ENCODE measurements around the gene HAP1. TPM values are rescaled to one million over a fixed set of nuclear protein-coding genes. Genes with fewer than 3 reads are reported as not detected.

The HAP1 gene
- total and polyA plus RNA-seq, 7 experiments from 2014 or later, result 0.08 TPM; not detected in 6

GRCh38 chr17:41733348-41734138 is 900 bp downstream of the HAP1 start:
- Mint-ChIP-seq H3K4me1 (peaks cover 5 to 12% (median 8%) of the 10 kb centered on the region in 7 donors), H3K27me3 (peaks cover 52 to 72% (median 57%) of the 10 kb centered on the region in 5 donors), H3K27ac (peak overlapping the region in 2 of 9 donors; percentile 40 to 55), H3K36me3 (peaks cover 0 to 4% (median 0%) of the 10 kb centered on the region in 5 donors), H3K9me3 (no peaks in the 10 kb centered on the region), H3K4me3 (peak overlapping the region in 8 of 10 donors; percentile 11 to 73 (median 57))
- no peak for DNase-seq
- ATAC-seq, result no peak
- Histone ChIP-seq H3K4me3 (ENCODE audit: low read length) (no peak overlapping the region), H3K9me3 (ENCODE audit: control insufficient read depth in 2 of 3, low read length in 3 of 3) (no peaks in the 10 kb centered on the region), H3K36me3 (ENCODE audit: control insufficient read depth in 2 of 3, insufficient read depth in 3 of 3, low read length in 3 of 3) (no peaks in the 10 kb centered on the region), H3K27me3 (ENCODE audit: control insufficient read depth in 2 of 2, insufficient read depth in 2 of 2, low read length in 2 of 2) (peaks cover 3 to 10% of the 10 kb centered on the region in 2 donors), H3K27ac (ENCODE audit: low read depth, low read length) (no peak overlapping the region), H3K4me1 (ENCODE audit: control insufficient read depth in 2 of 2, insufficient read depth in 2 of 2, low read length in 2 of 2) (peaks cover 0 to 13% of the 10 kb centered on the region in 2 donors)
- ChIA-PET POLR2A (no interaction called here), CTCF (no interaction called here)
- intact Hi-C loops (cut with micrococcal nuclease), result loop anchor here in 1 of 2 donors (10.0 kb wide), 1 partner anchor 131 kb away; the partner anchor contains the start of gene KLHL11

- ChIA-PET POLR2A (no interaction called here), CTCF (no interaction called here)
- intact Hi-C loops (cut with micrococcal nuclease), result loop anchor here in 1 of 2 donors (10.0 kb wide), 1 partner anchor 133 kb away; the partner anchor contains the start of gene KLHL11
- no peak overlapping the region for H3K27ac ChIP-seq (ENCODE audit: low read depth, low read length)
- no peak overlapping the region for H3K4me3 ChIP-seq (ENCODE audit: low read length)
- DNase-seq (no peak), ATAC-seq (no peak)
- Mint-ChIP-seq H3K27me3 (peaks cover 40 to 63% (median 49%) of the 10 kb centered on the region in 5 donors), H3K4me3 (no peak overlapping the region), H3K27ac (no peak overlapping the region), H3K36me3 (peaks cover 0 to 4% (median 0%) of the 10 kb centered on the region in 5 donors), H3K9me3 (no peaks in the 10 kb centered on the region), H3K4me1 (peaks cover 2 to 11% (median 7%) of the 10 kb centered on the region in 7 donors)
- H3K4me1 ChIP-seq (ENCODE audit: control insufficient read depth in 2 of 2, insufficient read depth in 2 of 2, low read length in 2 of 2), result peaks cover 0 to 8% of the 10 kb centered on the region in 2 donors
- H3K27me3 ChIP-seq (ENCODE audit: control insufficient read depth in 2 of 2, insufficient read depth in 2 of 2, low read length in 2 of 2), result peaks cover 0 to 10% of the 10 kb centered on the region in 2 donors
- H3K9me3 ChIP-seq (ENCODE audit: control insufficient read depth in 2 of 3, low read length in 3 of 3), result no peaks in the 10 kb centered on the region
- H3K36me3 ChIP-seq (ENCODE audit: control insufficient read depth in 2 of 3, insufficient read depth in 3 of 3, low read length in 3 of 3), result no peaks in the 10 kb centered on the region
Measured at GRCh38 chr17:41731836-41732235, 2.6 kb downstream of the HAP1 start.

DNA sequence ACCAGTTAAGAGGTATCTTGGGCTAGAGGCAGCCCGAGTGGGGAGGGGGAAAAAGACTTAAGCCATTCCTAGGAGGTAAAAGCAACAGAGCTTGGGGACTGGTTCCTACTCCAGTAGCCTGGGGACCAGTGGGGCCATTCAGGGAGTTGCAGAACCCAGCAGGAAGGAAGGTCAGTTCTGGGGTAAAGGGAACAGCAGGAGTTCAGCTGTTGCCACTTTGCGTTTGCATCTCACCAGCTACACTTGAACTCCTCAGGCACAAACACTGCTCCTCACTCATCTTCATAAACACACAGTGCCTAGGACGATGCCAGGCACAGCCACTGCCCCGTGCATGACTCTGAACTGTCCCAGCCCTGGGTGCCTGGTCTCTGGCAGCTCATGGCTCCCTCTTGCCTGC is 4.0 kb downstream of the HAP1 start:
- CTCF ChIA-PET, result interaction anchor here (0.6 kb wide), 1 partner anchor 1281 kb away, joined by 3 read pairs; no protein-coding TSS in a partner anchor
- no peaks in the 10 kb centered on the region for H3K9me3 ChIP-seq (ENCODE audit: control insufficient read depth in 2 of 3, low read length in 3 of 3)
- H3K4me3 ChIP-seq (ENCODE audit: low read length), result no peak overlapping the region
- H3K27me3 ChIP-seq (ENCODE audit: control insufficient read depth in 2 of 2, insufficient read depth in 2 of 2, low read length in 2 of 2), result peaks cover 0 to 8% of the 10 kb centered on the region in 2 donors
- no peak overlapping the region for H3K27ac ChIP-seq (ENCODE audit: low read depth, low read length)
- DNase-seq (no peak), ATAC-seq (no peak)
- H3K4me1 Mint-ChIP-seq, result peaks cover 2 to 9% (median 7%) of the 10 kb centered on the region in 7 donors
- H3K9me3 Mint-ChIP-seq, result no peaks in the 10 kb centered on the region
- no peak overlapping the region for H3K4me3 Mint-ChIP-seq
- H3K36me3 ChIP-seq (ENCODE audit: control insufficient read depth in 2 of 3, insufficient read depth in 3 of 3, low read length in 3 of 3), result no peaks in the 10 kb centered on the region
- intact Hi-C loops (cut with micrococcal nuclease), result loop anchor here in 1 of 2 donors (10.0 kb wide), 1 partner anchor 134 kb away; the partner anchor contains the start of gene KLHL11
- POLR2A ChIA-PET, result no interaction called here
- H3K4me1 ChIP-seq (ENCODE audit: control insufficient read depth in 2 of 2, insufficient read depth in 2 of 2, low read length in 2 of 2), result peaks cover 0 to 8% of the 10 kb centered on the region in 2 donors
- peaks cover 29 to 51% (median 36%) of the 10 kb centered on the region in 5 donors for H3K27me3 Mint-ChIP-seq
- H3K27ac Mint-ChIP-seq, result no peak overlapping the region
- peaks cover 0 to 2% (median 0%) of the 10 kb centered on the region in 5 donors for H3K36me3 Mint-ChIP-seq

GRCh38 chr17:41728056-41728455 is 6.4 kb downstream of the HAP1 start:
- H3K27me3 Mint-ChIP-seq, result peaks cover 20 to 39% (median 34%) of the 10 kb centered on the region in 5 donors
- H3K27me3 ChIP-seq (ENCODE audit: control insufficient read depth in 2 of 2, insufficient read depth in 2 of 2, low read length in 2 of 2), result peaks cover 0 to 3% of the 10 kb centered on the region in 2 donors
- intact Hi-C loops (cut with micrococcal nuclease), result no loop called here
- H3K4me1 ChIP-seq (ENCODE audit: control insufficient read depth in 2 of 2, insufficient read depth in 2 of 2, low read length in 2 of 2), result no peaks in the 10 kb centered on the region
- H3K9me3 ChIP-seq (ENCODE audit: control insufficient read depth in 2 of 3, low read length in 3 of 3), result no peaks in the 10 kb centered on the region
- peaks cover 0 to 2% (median 0%) of the 10 kb centered on the region in 5 donors for H3K36me3 Mint-ChIP-seq
- H3K9me3 Mint-ChIP-seq, result peaks cover 0 to 3% (median 0%) of the 10 kb centered on the region in 11 donors
- POLR2A ChIA-PET, result no interaction called here
- ATAC-seq (no peak), DNase-seq (no peak)
- no peak overlapping the region for H3K27ac Mint-ChIP-seq
- H3K36me3 ChIP-seq (ENCODE audit: control insufficient read depth in 2 of 3, insufficient read depth in 3 of 3, low read length in 3 of 3), result no peaks in the 10 kb centered on the region
- H3K27ac ChIP-seq (ENCODE audit: low read depth, low read length), result no peak overlapping the region
- no peak overlapping the region for H3K4me3 Mint-ChIP-seq
- CTCF ChIA-PET, result no interaction called here
- H3K4me3 ChIP-seq (ENCODE audit: low read length), result no peak overlapping the region
- H3K4me1 Mint-ChIP-seq, result peaks cover 0 to 4% (median 0%) of the 10 kb centered on the region in 7 donors

GRCh38 chr17:41725134-41725533 is 9.3 kb downstream of the HAP1 start:
- Mint-ChIP-seq H3K27ac (no peak overlapping the region), H3K36me3 (no peaks in the 10 kb centered on the region), H3K4me1 (no peaks in the 10 kb centered on the region), H3K4me3 (no peak overlapping the region), H3K27me3 (peaks cover 0 to 32% (median 9%) of the 10 kb centered on the region in 5 donors), H3K9me3 (peaks cover 0 to 3% (median 0%) of the 10 kb centered on the region in 11 donors)
- no peaks in the 10 kb centered on the region for H3K36me3 ChIP-seq (ENCODE audit: control insufficient read depth in 2 of 3, insufficient read depth in 3 of 3, low read length in 3 of 3)
- no peak for DNase-seq
- no peak for ATAC-seq
- no peaks in the 10 kb centered on the region for H3K4me1 ChIP-seq (ENCODE audit: control insufficient read depth in 2 of 2, insufficient read depth in 2 of 2, low read length in 2 of 2)
- no peak overlapping the region for H3K27ac ChIP-seq (ENCODE audit: low read depth, low read length)
- intact Hi-C loops (cut with micrococcal nuclease), result no loop called here
- ChIA-PET CTCF (interaction anchor here (0.6 to 0.9 kb wide), 2 partner anchors 10 to 77 kb away, joined by 3 read pairs; partner anchors contain the start of gene HAP1), POLR2A (interaction anchor here (1.2 kb wide), 1 partner anchor 35 kb away, joined by 3 read pairs; no protein-coding TSS in a partner anchor)
- H3K9me3 ChIP-seq (ENCODE audit: control insufficient read depth in 2 of 3, low read length in 3 of 3), result no peaks in the 10 kb centered on the region
- no peaks in the 10 kb centered on the region for H3K27me3 ChIP-seq (ENCODE audit: control insufficient read depth in 2 of 2, insufficient read depth in 2 of 2, low read length in 2 of 2)
- H3K4me3 ChIP-seq (ENCODE audit: low read length), result no peak overlapping the region

DNA sequence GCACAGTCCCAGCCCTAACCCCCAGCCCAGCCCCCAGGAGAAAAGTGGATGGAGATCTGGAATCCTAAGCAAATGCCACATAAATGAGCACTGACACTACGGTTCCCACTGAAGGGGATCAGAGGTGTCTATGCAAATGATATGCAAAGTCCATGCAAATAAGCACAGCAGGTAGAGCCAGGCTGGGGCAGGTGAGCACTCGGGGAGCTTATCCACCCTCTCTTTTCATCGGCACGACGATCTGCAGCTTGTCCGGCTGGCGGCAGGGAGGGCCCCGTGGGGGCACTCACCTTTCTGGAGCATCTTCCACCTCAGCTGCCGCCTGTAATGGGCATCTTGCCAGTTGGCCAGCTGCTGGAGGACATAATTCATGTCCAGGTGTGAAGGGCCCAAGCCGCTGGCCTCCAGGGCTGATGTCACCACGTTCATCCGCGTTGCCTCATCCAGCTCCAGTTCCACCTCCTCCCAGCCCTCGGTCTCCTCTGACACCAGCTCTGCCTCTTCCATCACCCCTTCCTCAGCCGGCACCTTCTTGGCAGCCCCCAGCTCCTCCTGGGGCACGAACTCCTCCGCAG is 9.9 kb downstream of the HAP1 start:
- Histone ChIP-seq H3K27me3 (ENCODE audit: control insufficient read depth in 2 of 2, insufficient read depth in 2 of 2, low read length in 2 of 2) (no peaks in the 10 kb centered on the region), H3K4me1 (ENCODE audit: control insufficient read depth in 2 of 2, insufficient read depth in 2 of 2, low read length in 2 of 2) (no peaks in the 10 kb centered on the region), H3K27ac (ENCODE audit: low read depth, low read length) (no peak overlapping the region), H3K36me3 (ENCODE audit: control insufficient read depth in 2 of 3, insufficient read depth in 3 of 3, low read length in 3 of 3) (no peaks in the 10 kb centered on the region), H3K9me3 (ENCODE audit: control insufficient read depth in 2 of 3, low read length in 3 of 3) (no peaks in the 10 kb centered on the region), H3K4me3 (ENCODE audit: low read length) (no peak overlapping the region)
- Mint-ChIP-seq H3K4me3 (no peak overlapping the region), H3K27ac (no peak overlapping the region), H3K36me3 (no peaks in the 10 kb centered on the region), H3K4me1 (no peaks in the 10 kb centered on the region), H3K9me3 (peaks cover 0 to 3% (median 0%) of the 10 kb centered on the region in 11 donors), H3K27me3 (peaks cover 0 to 32% (median 9%) of the 10 kb centered on the region in 5 donors)
- intact Hi-C loops (cut with micrococcal nuclease), result no loop called here
- DNase-seq, result no peak
- no peak for ATAC-seq
- POLR2A ChIA-PET, result interaction anchor here (0.6 to 1.2 kb wide), 3 partner anchors 34 to 201 kb away, joined by 3 to 4 read pairs (median 3); partner anchors contain the start of gene EIF1
- CTCF ChIA-PET, result interaction anchor here (0.9 kb wide), 1 partner anchor 78 kb away, joined by 3 read pairs; no protein-coding TSS in a partner anchor

All from naive thymus-derived CD4-positive, alpha-beta T cell (primary cell).